Heart right ventricle (tissue), 16 donors: ENCODE results near the gene EXOC3L4. TPM values are rescaled to one million over a fixed set of nuclear protein-coding genes. Genes with fewer than 3 reads are reported as not detected.

Source experiments
- ATAC-seq, 8 donors: fragments of 200-7000 bp; cut with Tn5 transposase; one replicate each; pipeline ENCODE4 v1.9.1; 2020; ENCODE audit warnings: mild to moderate bottlenecking in 8 of 8, moderate library complexity in 8 of 8, moderate number of reproducible peaks in 1 of 8
- DNase-seq, 2 donors: peaks; one replicate each; pipeline ENCODE4 v3.0.0-alpha.2; 2020
- H3K27ac ChIP-seq, 10 donors: fragments of 200-600 bp; sonication (generic) in 2 of 10; one replicate each; pipeline versions ENCODE4 v1.5.0 to v1.8.0; 2020 to 2022; ENCODE audit warnings: mild to moderate bottlenecking in 3 of 10
- H3K27me3 ChIP-seq, 7 donors: fragments of 200-600 bp; one replicate each; pipeline ENCODE4 v1.8.0; 2021 to 2022; ENCODE audit warnings: mild to moderate bottlenecking in 2 of 7
- H3K36me3 ChIP-seq, 9 donors: fragments of 200-600 bp; sonication (generic) in 1 of 9; one replicate each; pipeline versions ENCODE4 v1.5.0 to v1.8.0; 2020 to 2022; ENCODE audit warnings: mild to moderate bottlenecking in 2 of 9
- H3K4me1 ChIP-seq, 9 donors: fragments of 200-600 bp; sonication (generic) in 1 of 9; one replicate each; pipeline versions ENCODE4 v1.5.0 to v1.8.0; 2020 to 2022; ENCODE audit warnings: mild to moderate bottlenecking in 4 of 9
- H3K4me3 ChIP-seq, 10 donors: fragments of 200-600 bp; sonication (generic) in 2 of 10; one replicate each; pipeline versions ENCODE4 v1.5.0 to v1.8.0; 2020 to 2022; ENCODE audit warnings: mild to moderate bottlenecking in 7 of 10, moderate library complexity in 2 of 10
- H3K9me3 ChIP-seq, 11 donors: fragments of 200-600 bp in 10 of 11; sonication (generic) in 2 of 11; one replicate each; pipeline versions ENCODE4 v1.5.0 to v1.8.0; 2013 to 2022; ENCODE audit warnings: mild to moderate bottlenecking in 2 of 11, control low read depth in 1 of 11, moderate library complexity in 1 of 11
- WGBS, 2 donors: extraction: QIAGEN DNeasy Blood & Tissue Kit; methylation state at CpG; one replicate each; pipeline ENCODE4 v1.1.7; 2013; ENCODE audit warnings: inconsistent platforms in 1 of 2; 5-methylcytosine and 5-hydroxymethylcytosine counted together
- intact Hi-C, 10 donors: fragments of 100-400 bp; cut with DNase I; formaldehyde crosslinking; loops; one replicate each; pipeline versions ENCODE4 v1.11.1 to v1.14.2; 2022
- polyA plus RNA-seq, 2 donors: library from polyadenylated mRNA; stranded (reverse); fragments of 200-250 nt; gene quantifications; one replicate each; pipeline ENCODE4 v1.2.3, GENCODE V29; 2013
- total RNA-seq, 10 donors: library from RNA; stranded (reverse); fragmentation: NEBNext Ultra II Directional in 3 of 10; extraction: Animal tissue kit (Norgen Biotek cat#: 25700) in 3 of 10; gene quantifications; one replicate each; pipeline versions ENCODE4 v1.2.1 to v1.2.4, GENCODE V29; 2021 to 2023
- TF ChIP-seq, protein P1 (sequence below), 9 donors: fragments of 200-600 bp; sonication (generic) in 2 of 9; IDR thresholded peaks; one replicate each; pipeline versions ENCODE4 v1.5.0 to v1.8.0; 2021 to 2022; ENCODE audit warnings: antibody characterized with exemption in 9 of 9, mild to moderate bottlenecking in 5 of 9, moderate library complexity in 1 of 9
- donor health status: Arrhythmogenic right ventricular cardiomyopathy.
- donor health status: ischemic (EF 13 %, LVEDD 7.1; RV severe dilation, severe dysfunction).
- donor health status: healthy with polysubstance abuse.
- donor health status: DM: no; HTN: yes; CAD: no.
- donor health status: DM: no; HTN: no; CAD: no.
- donor health status: ischemic (EF 25% LVEDD 6.9; RV normal size, moderate dysfunction).
- donor health status: ischemic (EF 25% LVEDD 5.7; RV mildly dilated, moderate dysfunction).
- donor health status: healthy.
- donor health status: DM: yes; HTN: yes; CAD: no.
- donor health status: Ischemic cardiomyopathy.
- donor health status: ischemic (EF 35%, LVEDD 5.7; RV mildly dilated, moderate dysfunction).
- donor health status: nonischemic (EF 11% LVEDD 7.7; RV severe dilation, severe dysfunction).
- donor health status: DM: yes; HTN: yes; CAD: no.
- donor health status: PGD.
- donor health status: ischemic (EF 29% LVEDD 5.4; RV normal size, mild dysfunction).
- donor health status: nonischemic (EF 23%, LVEDD 6.1; RV moderate dilation, normal function).

The EXOC3L4 gene
- total and polyA plus RNA-seq, 12 donors: 0.16 to 2.0 (median 0.50) TPM; not detected in 4

DNA sequence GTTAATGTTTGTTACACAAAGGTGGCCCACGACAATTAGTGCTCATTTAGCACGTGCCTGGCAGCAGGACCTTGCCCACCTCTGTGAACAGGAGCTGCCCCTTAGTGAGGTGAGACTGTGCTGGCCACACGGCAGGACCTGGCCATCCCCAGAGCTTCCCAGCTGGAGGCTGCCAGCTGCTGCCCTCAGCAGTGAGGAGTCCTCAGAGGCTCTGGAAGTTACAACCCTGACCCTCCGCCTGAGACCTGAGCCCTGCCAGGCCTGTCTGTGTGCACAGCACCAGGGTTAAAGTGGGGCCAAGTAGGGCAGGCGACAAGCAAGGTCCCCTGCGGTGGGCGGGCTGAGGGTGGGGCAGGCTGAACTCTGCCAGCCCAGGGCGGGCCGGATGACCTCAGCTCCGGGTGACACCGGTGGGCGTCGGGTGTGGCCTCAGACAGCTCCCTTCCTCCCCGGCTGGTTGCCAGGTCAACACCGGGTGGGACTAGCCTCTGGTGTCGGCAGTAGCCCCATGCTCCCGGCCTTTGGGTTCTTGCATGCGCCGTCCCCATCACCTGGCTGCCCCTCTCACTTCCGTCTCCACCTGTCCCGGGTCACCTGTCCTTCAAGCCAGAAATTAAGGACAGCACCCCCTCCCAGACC, 19.7 kb upstream of the EXOC3L4 start:
- Histone ChIP-seq H3K27ac (peak overlapping the region; percentile 58 to 96 (median 80)), H3K9me3 (no peaks in the 10 kb centered on the region), H3K4me3 (peak overlapping the region in 9 of 10 donors; percentile 41 to 59 (median 52)), H3K4me1 (peaks cover 3 to 44% (median 30%) of the 10 kb centered on the region in 9 donors), H3K27me3 (peaks cover 0 to 13% (median 0%) of the 10 kb centered on the region in 7 donors), H3K36me3 (no peaks in the 10 kb centered on the region)
- TF ChIP-seq, protein P1, sequence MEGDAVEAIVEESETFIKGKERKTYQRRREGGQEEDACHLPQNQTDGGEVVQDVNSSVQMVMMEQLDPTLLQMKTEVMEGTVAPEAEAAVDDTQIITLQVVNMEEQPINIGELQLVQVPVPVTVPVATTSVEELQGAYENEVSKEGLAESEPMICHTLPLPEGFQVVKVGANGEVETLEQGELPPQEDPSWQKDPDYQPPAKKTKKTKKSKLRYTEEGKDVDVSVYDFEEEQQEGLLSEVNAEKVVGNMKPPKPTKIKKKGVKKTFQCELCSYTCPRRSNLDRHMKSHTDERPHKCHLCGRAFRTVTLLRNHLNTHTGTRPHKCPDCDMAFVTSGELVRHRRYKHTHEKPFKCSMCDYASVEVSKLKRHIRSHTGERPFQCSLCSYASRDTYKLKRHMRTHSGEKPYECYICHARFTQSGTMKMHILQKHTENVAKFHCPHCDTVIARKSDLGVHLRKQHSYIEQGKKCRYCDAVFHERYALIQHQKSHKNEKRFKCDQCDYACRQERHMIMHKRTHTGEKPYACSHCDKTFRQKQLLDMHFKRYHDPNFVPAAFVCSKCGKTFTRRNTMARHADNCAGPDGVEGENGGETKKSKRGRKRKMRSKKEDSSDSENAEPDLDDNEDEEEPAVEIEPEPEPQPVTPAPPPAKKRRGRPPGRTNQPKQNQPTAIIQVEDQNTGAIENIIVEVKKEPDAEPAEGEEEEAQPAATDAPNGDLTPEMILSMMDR (IDR thresholded peaks at IDR 0.05): no peak
- intact Hi-C loops: loop anchor here in 6 of 10 donors (1.0 to 10.0 kb wide), 8 partner anchors 18 to 220 kb away; partner anchors contain the start of genes CDC42BPB (in 2 of the 6) and TNFAIP2 (in 1 of the 6)
- ATAC-seq (peak; percentile 50 to 86 (median 71)), DNase-seq (peak; percentile 81 to 82)
- WGBS, 2 donors: 15 to 20% methylated on average over 21 of the region's 21 CpGs

DNA sequence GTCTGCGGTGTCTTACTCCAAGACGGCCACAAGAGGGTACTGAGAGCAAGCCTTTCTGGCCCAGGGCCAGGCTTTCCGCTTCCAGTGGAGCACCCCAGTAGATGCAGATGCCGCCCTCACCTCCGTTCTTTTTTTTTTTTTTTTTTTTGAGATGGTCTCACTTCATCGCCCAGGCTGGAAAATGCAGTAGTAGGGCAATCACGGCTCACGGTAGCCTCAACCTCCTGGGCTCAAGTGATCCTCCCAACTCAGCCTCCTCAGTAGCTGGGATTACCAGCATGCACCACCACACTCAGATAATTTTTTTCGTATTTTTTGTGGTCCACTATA, 16.1 kb upstream of the EXOC3L4 start:
- TF ChIP-seq, protein P1 (IDR thresholded peaks at IDR 0.05): peak; percentile 39 to 75 (median 70)
- intact Hi-C loops: loop anchor here in 5 of 10 donors (5.0 to 10.0 kb wide), 4 partner anchors 44 to 216 kb away; partner anchors contain the start of gene TNFAIP2 (in 1 of the 5)
- Histone ChIP-seq H3K27ac (no peak overlapping the region), H3K9me3 (no peaks in the 10 kb centered on the region), H3K4me1 (peaks cover 3 to 29% (median 21%) of the 10 kb centered on the region in 9 donors), H3K27me3 (peaks cover 0 to 23% (median 5%) of the 10 kb centered on the region in 7 donors), H3K36me3 (no peaks in the 10 kb centered on the region), H3K4me3 (no peak overlapping the region)
- peak; percentile 72 to 82 for DNase-seq
- ATAC-seq: peak in 4 of 8 donors; percentile 25 to 45 (median 38)
- 13 to 15% methylated on average over 9 of the region's 9 CpGs for WGBS, 2 donors

DNA sequence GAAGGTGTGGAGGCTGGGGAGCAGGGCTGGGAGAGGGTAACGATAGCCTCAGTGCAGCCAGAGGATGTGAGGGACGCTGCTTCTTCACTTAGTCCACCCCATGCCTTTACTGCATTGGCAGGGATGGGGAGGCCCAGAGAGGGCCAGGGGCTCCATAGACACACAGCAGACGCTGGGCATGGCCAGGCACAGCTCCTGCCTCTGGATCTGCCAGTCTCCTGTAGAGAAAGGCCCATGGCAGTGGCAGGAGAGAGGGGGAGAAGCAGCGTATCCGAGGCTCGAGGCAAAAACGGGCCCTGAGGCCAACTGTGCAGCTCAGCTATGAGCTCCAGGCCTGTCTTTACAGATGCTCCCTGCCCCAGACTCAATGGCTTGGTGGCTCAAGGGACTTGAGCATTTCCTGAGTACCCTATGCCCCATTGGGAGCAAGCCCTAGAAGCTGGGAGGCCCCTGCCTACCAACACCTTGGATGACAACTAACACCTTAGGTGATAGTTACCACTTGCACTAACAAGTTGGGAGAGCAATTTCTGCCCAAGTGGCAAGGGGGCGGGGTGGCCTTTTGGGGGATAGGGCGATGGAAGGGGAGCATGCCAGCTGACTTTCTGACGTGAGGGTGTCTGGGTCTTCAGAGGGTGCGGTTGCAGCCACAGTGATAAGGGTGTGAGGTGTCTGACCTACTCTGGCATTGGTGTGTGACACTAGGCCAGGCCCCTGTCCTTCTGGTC, 15.5 kb upstream of the EXOC3L4 start:
- DNase-seq (no peak), ATAC-seq (no peak)
- 82 to 83% methylated on average over 11 of the region's 11 CpGs for WGBS, 2 donors
- peaks cover 3 to 24% (median 15%) of the 10 kb centered on the region in 9 donors for H3K4me1 ChIP-seq
- peaks cover 0 to 29% (median 10%) of the 10 kb centered on the region in 7 donors for H3K27me3 ChIP-seq
- intact Hi-C loops: loop anchor here in 5 of 10 donors (5.0 to 10.0 kb wide), 4 partner anchors 43 to 216 kb away; partner anchors contain the start of gene TNFAIP2 (in 1 of the 5)
- no peaks in the 10 kb centered on the region for H3K36me3 ChIP-seq
- no peaks in the 10 kb centered on the region for H3K9me3 ChIP-seq
- H3K4me3 ChIP-seq: no peak overlapping the region
- TF ChIP-seq, protein P1 (IDR thresholded peaks at IDR 0.05): no peak
- no peak overlapping the region for H3K27ac ChIP-seq

DNA sequence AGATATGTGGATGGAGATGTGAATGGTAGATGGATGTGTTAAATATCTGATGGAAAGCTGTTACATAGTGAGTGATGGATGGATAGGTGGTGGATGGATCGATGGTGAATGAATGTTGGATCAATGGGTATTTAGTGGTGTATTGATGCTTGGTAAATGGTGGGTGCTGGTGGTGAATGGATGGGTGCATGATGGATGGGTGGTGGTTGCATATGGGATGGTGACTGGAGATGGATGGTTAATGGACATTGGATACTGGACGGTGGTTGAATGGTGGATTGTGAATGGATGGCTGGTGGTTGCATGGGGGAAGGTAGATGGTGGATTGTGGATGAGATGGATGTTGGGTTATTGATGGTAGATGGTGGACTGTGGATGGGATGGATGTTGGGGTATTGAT, 12.6 kb upstream of the EXOC3L4 start:
- H3K4me3 ChIP-seq: no peak overlapping the region
- H3K36me3 ChIP-seq: no peaks in the 10 kb centered on the region
- H3K27ac ChIP-seq: no peak overlapping the region
- peaks cover 0 to 8% (median 0%) of the 10 kb centered on the region in 9 donors for H3K4me1 ChIP-seq
- 95 to 99% methylated on average over 2 of the region's 2 CpGs for WGBS, 2 donors
- no peak for DNase-seq
- ATAC-seq: no peak
- intact Hi-C loops: loop anchor here in 1 of 10 donors (5.0 kb wide), 1 partner anchor 210 kb away; no protein-coding TSS in a partner anchor
- peaks cover 0 to 50% (median 34%) of the 10 kb centered on the region in 7 donors for H3K27me3 ChIP-seq
- TF ChIP-seq, protein P1 (IDR thresholded peaks at IDR 0.05): no peak
- no peaks in the 10 kb centered on the region for H3K9me3 ChIP-seq
